Activated naive CD4-positive, alpha-beta T cell treated with anti-CD3 and anti-CD28 coated beads for 36 hours (primary cell): Measurements from ENCODE around the gene POGZ. TPM values are rescaled to one million over a fixed set of nuclear protein-coding genes. Genes with fewer than 3 reads are reported as not detected.

Experiments used
- CTCF ChIA-PET: fragments of 350-600 bp; sonication (Branson Sonifier 250); formaldehyde crosslinking; loops from one replicate; lab custom pipeline; 2021; ENCODE audit warnings: antibody characterized with exemption; lab: Charles Lee
- DNase-seq: peaks from one replicate; pipeline ENCODE4 v3.0.0-alpha.2; 2020
- H3K27ac Mint-ChIP-seq: one replicate; pipeline ENCODE4 v1.8.0; 2021; ENCODE audit warnings: mild to moderate bottlenecking, mixed read lengths
- H3K27me3 Mint-ChIP-seq: one replicate; pipeline ENCODE4 v1.8.0; 2021; ENCODE audit warnings: low read depth, mixed read lengths
- H3K36me3 Mint-ChIP-seq: one replicate; pipeline ENCODE4 v1.8.0; 2021; ENCODE audit warnings: low read depth, mixed read lengths
- H3K4me1 Mint-ChIP-seq: one replicate; pipeline ENCODE4 v1.8.0; 2021; ENCODE audit warnings: low read depth, mixed read lengths
- H3K4me3 Mint-ChIP-seq: one replicate; pipeline ENCODE4 v1.8.0; 2021; ENCODE audit warnings: mild to moderate bottlenecking, moderate library complexity, mixed read lengths
- H3K9me3 Mint-ChIP-seq: one replicate; pipeline ENCODE4 v1.8.0; 2021; ENCODE audit warnings: mixed read lengths
- intact Hi-C: fragments of 100-400 bp; cut with micrococcal nuclease; formaldehyde crosslinking; loops from one replicate; pipeline ENCODE4 v1.15.1; 2023
- total RNA-seq, 2 experiments: library from RNA; stranded (reverse); gene quantifications; one replicate each; pipeline ENCODE4 v1.2.3, GENCODE V29; 2021

The POGZ gene
- total RNA-seq, 2 experiments from 2014 or later: 69.7 to 73.7 TPM

GRCh38 chr1:151493042-151493441 lies 33.7 kb upstream of the POGZ start:
- DNase-seq: no peak
- H3K4me1 Mint-ChIP-seq: peaks cover 7% of the 10 kb centered on the region
- CTCF ChIA-PET: interaction anchor here (0.5 to 0.8 kb wide), 2 partner anchors 10 to 196 kb away, joined by 3 read pairs; no protein-coding TSS in a partner anchor
- no peaks in the 10 kb centered on the region for H3K9me3 Mint-ChIP-seq
- no peaks in the 10 kb centered on the region for H3K27me3 Mint-ChIP-seq
- no peak overlapping the region for H3K27ac Mint-ChIP-seq
- intact Hi-C loops: no loop called here
- no peaks in the 10 kb centered on the region for H3K36me3 Mint-ChIP-seq
- H3K4me3 Mint-ChIP-seq: no peak overlapping the region

- Mint-ChIP-seq H3K36me3 (no peaks in the 10 kb centered on the region), H3K27ac (no peak overlapping the region), H3K27me3 (no peaks in the 10 kb centered on the region), H3K9me3 (no peaks in the 10 kb centered on the region), H3K4me1 (peaks cover 7% of the 10 kb centered on the region), H3K4me3 (no peak overlapping the region)
- intact Hi-C loops: no loop called here
- CTCF ChIA-PET: interaction anchor here (0.6 kb wide), 1 partner anchor 846 kb away, joined by 3 read pairs; no protein-coding TSS in a partner anchor
- no peak for DNase-seq
Measured at GRCh38 chr1:151492120-151492519, 32.8 kb upstream of the POGZ start.

- no peaks in the 10 kb centered on the region for H3K27me3 Mint-ChIP-seq
- peaks cover 7% of the 10 kb centered on the region for H3K4me1 Mint-ChIP-seq
- CTCF ChIA-PET: interaction anchor here (0.6 kb wide), 1 partner anchor 846 kb away, joined by 3 read pairs; no protein-coding TSS in a partner anchor
- H3K27ac Mint-ChIP-seq: no peak overlapping the region
- H3K9me3 Mint-ChIP-seq: no peaks in the 10 kb centered on the region
- intact Hi-C loops: no loop called here
- H3K4me3 Mint-ChIP-seq: no peak overlapping the region
- no peak for DNase-seq
- no peaks in the 10 kb centered on the region for H3K36me3 Mint-ChIP-seq
Measured at GRCh38 chr1:151491641-151492040, 32.3 kb upstream of the POGZ start.

- CTCF ChIA-PET: no interaction called here
- Mint-ChIP-seq H3K9me3 (peaks cover 4% of the 10 kb centered on the region), H3K27me3 (no peaks in the 10 kb centered on the region), H3K27ac (no peak overlapping the region), H3K4me1 (no peaks in the 10 kb centered on the region), H3K4me3 (no peak overlapping the region), H3K36me3 (no peaks in the 10 kb centered on the region)
- DNase-seq: no peak
- intact Hi-C loops: no loop called here
Measured at GRCh38 chr1:151486557-151486956, 27.3 kb upstream of the POGZ start.

GRCh38 chr1:151485685-151486255 lies 26.5 kb upstream of the POGZ start:
- CTCF ChIA-PET: interaction anchor here (0.5 to 1.0 kb wide), 2 partner anchors 12 to 185 kb away, joined by 3 read pairs; no protein-coding TSS in a partner anchor
- Mint-ChIP-seq H3K4me3 (no peak overlapping the region), H3K9me3 (peaks cover 4% of the 10 kb centered on the region), H3K27me3 (no peaks in the 10 kb centered on the region), H3K27ac (no peak overlapping the region), H3K4me1 (no peaks in the 10 kb centered on the region), H3K36me3 (no peaks in the 10 kb centered on the region)
- no peak for DNase-seq
- intact Hi-C loops: no loop called here

GRCh38 chr1:151482017-151482416 lies 22.7 kb upstream of the POGZ start:
- no peaks in the 10 kb centered on the region for H3K4me1 Mint-ChIP-seq
- H3K27me3 Mint-ChIP-seq: no peaks in the 10 kb centered on the region
- H3K27ac Mint-ChIP-seq: no peak overlapping the region
- intact Hi-C loops: no loop called here
- no peak overlapping the region for H3K4me3 Mint-ChIP-seq
- DNase-seq: no peak
- peaks cover 4% of the 10 kb centered on the region for H3K9me3 Mint-ChIP-seq
- H3K36me3 Mint-ChIP-seq: no peaks in the 10 kb centered on the region
- CTCF ChIA-PET: no interaction called here

GRCh38 chr1:151479462-151479861 lies 20.2 kb upstream of the POGZ start:
- Mint-ChIP-seq H3K27ac (no peak overlapping the region), H3K4me1 (peaks cover 10% of the 10 kb centered on the region), H3K4me3 (no peak overlapping the region), H3K36me3 (no peaks in the 10 kb centered on the region), H3K9me3 (peaks cover 4% of the 10 kb centered on the region), H3K27me3 (no peaks in the 10 kb centered on the region)
- CTCF ChIA-PET: no interaction called here
- intact Hi-C loops: loop anchor here (5.0 kb wide), 1 partner anchor 37 kb away; no protein-coding TSS in a partner anchor
- DNase-seq: no peak

GRCh38 chr1:151478923-151479322 lies 19.6 kb upstream of the POGZ start:
- intact Hi-C loops: loop anchor here (5.0 kb wide), 1 partner anchor 37 kb away; no protein-coding TSS in a partner anchor
- Mint-ChIP-seq H3K36me3 (no peaks in the 10 kb centered on the region), H3K4me3 (no peak overlapping the region), H3K4me1 (peaks cover 14% of the 10 kb centered on the region), H3K27ac (no peak overlapping the region), H3K27me3 (no peaks in the 10 kb centered on the region), H3K9me3 (peaks cover 4% of the 10 kb centered on the region)
- no peak for DNase-seq
- CTCF ChIA-PET: interaction anchor here (0.6 kb wide), 1 partner anchor 12 kb away, joined by 3 read pairs; no protein-coding TSS in a partner anchor

- no peak for DNase-seq
- Mint-ChIP-seq H3K9me3 (peaks cover 4% of the 10 kb centered on the region), H3K36me3 (no peaks in the 10 kb centered on the region), H3K27ac (no peak overlapping the region), H3K27me3 (no peaks in the 10 kb centered on the region), H3K4me1 (peaks cover 19% of the 10 kb centered on the region), H3K4me3 (no peak overlapping the region)
- CTCF ChIA-PET: interaction anchor here (0.6 kb wide), 1 partner anchor 13 kb away, joined by 3 read pairs; no protein-coding TSS in a partner anchor
- intact Hi-C loops: loop anchor here (5.0 kb wide), 1 partner anchor 36 kb away; no protein-coding TSS in a partner anchor
Measured at GRCh38 chr1:151478140-151478812, 19.0 kb upstream of the POGZ start.

GRCh38 chr1:151477066-151477465 lies 17.8 kb upstream of the POGZ start:
- intact Hi-C loops: loop anchor here (5.0 kb wide), 1 partner anchor 35 kb away; no protein-coding TSS in a partner anchor
- peaks cover 2% of the 10 kb centered on the region for H3K9me3 Mint-ChIP-seq
- H3K36me3 Mint-ChIP-seq: no peaks in the 10 kb centered on the region
- H3K4me1 Mint-ChIP-seq: peaks cover 28% of the 10 kb centered on the region
- H3K27me3 Mint-ChIP-seq: no peaks in the 10 kb centered on the region
- no peak for DNase-seq
- H3K4me3 Mint-ChIP-seq: no peak overlapping the region
- no peak overlapping the region for H3K27ac Mint-ChIP-seq
- CTCF ChIA-PET: interaction anchor here (0.7 kb wide), 1 partner anchor 20 kb away, joined by 3 read pairs; no protein-coding TSS in a partner anchor

GRCh38 chr1:151476083-151476482 lies 16.8 kb upstream of the POGZ start:
- intact Hi-C loops: loop anchor here (5.0 kb wide), 1 partner anchor 34 kb away; no protein-coding TSS in a partner anchor
- H3K4me3 Mint-ChIP-seq: no peak overlapping the region
- H3K36me3 Mint-ChIP-seq: no peaks in the 10 kb centered on the region
- H3K27me3 Mint-ChIP-seq: no peaks in the 10 kb centered on the region
- H3K4me1 Mint-ChIP-seq: peaks cover 28% of the 10 kb centered on the region
- H3K27ac Mint-ChIP-seq: no peak overlapping the region
- H3K9me3 Mint-ChIP-seq: no peaks in the 10 kb centered on the region
- DNase-seq: no peak
- CTCF ChIA-PET: no interaction called here

- H3K4me1 Mint-ChIP-seq: peaks cover 28% of the 10 kb centered on the region
- H3K27me3 Mint-ChIP-seq: no peaks in the 10 kb centered on the region
- H3K36me3 Mint-ChIP-seq: no peaks in the 10 kb centered on the region
- intact Hi-C loops: loop anchor here (1.0 to 5.0 kb wide), 2 partner anchors 20 to 33 kb away; no protein-coding TSS in a partner anchor
- no peak overlapping the region for H3K4me3 Mint-ChIP-seq
- CTCF ChIA-PET: interaction anchor here (0.7 to 1.7 kb wide), 6 partner anchors 15 to 135 kb away, joined by 3 to 5 read pairs (median 3); no protein-coding TSS in a partner anchor
- no peaks in the 10 kb centered on the region for H3K9me3 Mint-ChIP-seq
- peak; percentile 60 for DNase-seq
- H3K27ac Mint-ChIP-seq: no peak overlapping the region
Measured at GRCh38 chr1:151475175-151475574, 15.9 kb upstream of the POGZ start.
